ENCODE results near the gene TATDN3.

DNA sequence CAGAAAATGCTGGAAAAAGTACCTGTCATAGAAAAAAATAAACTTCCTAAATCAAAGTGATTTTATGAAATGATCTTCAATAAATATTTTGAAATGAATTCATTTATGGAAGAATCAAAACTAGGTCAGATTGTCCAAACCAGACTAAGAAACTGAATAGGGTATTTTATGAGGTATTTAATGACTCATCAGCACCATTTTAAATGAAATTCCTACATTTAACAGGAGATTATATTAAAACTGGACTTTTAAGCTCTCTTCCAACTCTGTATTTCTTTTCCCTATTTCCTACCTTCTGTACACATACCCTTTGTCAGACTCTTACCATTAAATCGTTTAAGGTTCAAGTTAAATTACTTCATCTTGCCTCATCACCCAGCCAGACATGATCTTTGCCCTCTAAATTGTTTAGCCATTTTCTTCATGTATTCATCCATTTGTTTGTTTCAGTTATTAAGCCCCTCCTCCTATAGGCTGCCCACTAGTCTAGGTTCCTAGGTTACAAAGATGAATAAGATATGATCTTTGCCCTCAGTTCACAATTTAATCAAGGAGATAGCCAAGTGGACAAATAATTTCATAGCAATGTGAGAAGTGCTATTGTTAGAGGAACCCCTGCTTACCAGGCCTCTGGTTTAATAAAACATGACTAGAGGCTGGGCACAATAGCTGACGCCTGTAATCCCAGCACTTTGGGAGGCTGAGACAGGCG is 25.0 kb downstream of the TATDN3 start:
- TF ChIP-seq, protein P1, sequence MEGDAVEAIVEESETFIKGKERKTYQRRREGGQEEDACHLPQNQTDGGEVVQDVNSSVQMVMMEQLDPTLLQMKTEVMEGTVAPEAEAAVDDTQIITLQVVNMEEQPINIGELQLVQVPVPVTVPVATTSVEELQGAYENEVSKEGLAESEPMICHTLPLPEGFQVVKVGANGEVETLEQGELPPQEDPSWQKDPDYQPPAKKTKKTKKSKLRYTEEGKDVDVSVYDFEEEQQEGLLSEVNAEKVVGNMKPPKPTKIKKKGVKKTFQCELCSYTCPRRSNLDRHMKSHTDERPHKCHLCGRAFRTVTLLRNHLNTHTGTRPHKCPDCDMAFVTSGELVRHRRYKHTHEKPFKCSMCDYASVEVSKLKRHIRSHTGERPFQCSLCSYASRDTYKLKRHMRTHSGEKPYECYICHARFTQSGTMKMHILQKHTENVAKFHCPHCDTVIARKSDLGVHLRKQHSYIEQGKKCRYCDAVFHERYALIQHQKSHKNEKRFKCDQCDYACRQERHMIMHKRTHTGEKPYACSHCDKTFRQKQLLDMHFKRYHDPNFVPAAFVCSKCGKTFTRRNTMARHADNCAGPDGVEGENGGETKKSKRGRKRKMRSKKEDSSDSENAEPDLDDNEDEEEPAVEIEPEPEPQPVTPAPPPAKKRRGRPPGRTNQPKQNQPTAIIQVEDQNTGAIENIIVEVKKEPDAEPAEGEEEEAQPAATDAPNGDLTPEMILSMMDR (IDR thresholded peaks at IDR 0.05; ENCODE audit: low read depth, low read length, poor library complexity, severe bottlenecking): no peak
- no peak for TF ChIP-seq EZH2phosphoT487 (IDR thresholded peaks at IDR 0.05; ENCODE audit: borderline replicate concordance, low read length)

Data from DOHH2 (cell line).